Measurements from ENCODE around the gene DDHD1. TPM values are rescaled to one million over a fixed set of nuclear protein-coding genes. Genes with fewer than 3 reads are reported as not detected.
"Not testable (repeated sequence)": the region's sequence is repeated elsewhere in the genome, so short reads cannot be mapped to it uniquely, and the experiment has no call there.

The DDHD1 gene
- total RNA-seq, 1 donor from 2014 or later, result 17.9 TPM

DNA sequence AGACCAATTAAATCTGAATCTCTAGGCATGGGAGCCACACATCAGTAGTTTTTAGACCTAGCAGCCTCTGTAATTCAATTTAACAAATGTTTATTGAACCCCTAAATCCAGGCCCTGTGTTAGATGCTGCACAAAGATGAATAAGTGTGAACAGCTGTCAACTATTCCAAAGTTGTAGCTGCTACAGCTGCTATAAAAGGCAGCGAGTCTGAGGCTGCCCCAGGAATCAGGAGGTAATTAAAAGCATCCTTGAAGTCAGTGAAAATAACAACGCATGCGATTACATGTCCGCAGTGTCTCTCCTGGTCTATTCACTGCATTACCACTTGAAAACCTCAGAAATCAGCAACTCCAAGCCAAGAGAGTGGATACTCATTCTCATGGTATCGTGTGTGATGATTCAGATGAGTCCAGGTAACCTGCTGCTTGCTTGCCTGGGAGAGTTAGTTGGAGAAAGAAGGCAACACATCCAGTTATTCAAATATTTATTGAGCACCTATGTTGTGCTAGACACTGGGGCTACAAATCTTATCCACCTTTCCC lies 34.9 kb upstream of the DDHD1 start:
- peaks cover 3% of the 10 kb centered on the region for H3K4me1 Mint-ChIP-seq
- DNase-seq (ENCODE audit: low read depth, low spot score), result no peak
- no peak overlapping the region for H3K4me3 Mint-ChIP-seq
- no peaks in the 10 kb centered on the region for H3K9me3 Mint-ChIP-seq
- H3K27ac Mint-ChIP-seq (ENCODE audit: unreplicated experiment), result no peak overlapping the region
- TF ChIP-seq, protein P1, sequence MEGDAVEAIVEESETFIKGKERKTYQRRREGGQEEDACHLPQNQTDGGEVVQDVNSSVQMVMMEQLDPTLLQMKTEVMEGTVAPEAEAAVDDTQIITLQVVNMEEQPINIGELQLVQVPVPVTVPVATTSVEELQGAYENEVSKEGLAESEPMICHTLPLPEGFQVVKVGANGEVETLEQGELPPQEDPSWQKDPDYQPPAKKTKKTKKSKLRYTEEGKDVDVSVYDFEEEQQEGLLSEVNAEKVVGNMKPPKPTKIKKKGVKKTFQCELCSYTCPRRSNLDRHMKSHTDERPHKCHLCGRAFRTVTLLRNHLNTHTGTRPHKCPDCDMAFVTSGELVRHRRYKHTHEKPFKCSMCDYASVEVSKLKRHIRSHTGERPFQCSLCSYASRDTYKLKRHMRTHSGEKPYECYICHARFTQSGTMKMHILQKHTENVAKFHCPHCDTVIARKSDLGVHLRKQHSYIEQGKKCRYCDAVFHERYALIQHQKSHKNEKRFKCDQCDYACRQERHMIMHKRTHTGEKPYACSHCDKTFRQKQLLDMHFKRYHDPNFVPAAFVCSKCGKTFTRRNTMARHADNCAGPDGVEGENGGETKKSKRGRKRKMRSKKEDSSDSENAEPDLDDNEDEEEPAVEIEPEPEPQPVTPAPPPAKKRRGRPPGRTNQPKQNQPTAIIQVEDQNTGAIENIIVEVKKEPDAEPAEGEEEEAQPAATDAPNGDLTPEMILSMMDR (conservative IDR thresholded peaks at IDR 0.05), result no peak
- H3K27me3 Mint-ChIP-seq (ENCODE audit: low read depth), result no peaks in the 10 kb centered on the region
- no peaks in the 10 kb centered on the region for H3K36me3 Mint-ChIP-seq (ENCODE audit: low read depth)

DNA sequence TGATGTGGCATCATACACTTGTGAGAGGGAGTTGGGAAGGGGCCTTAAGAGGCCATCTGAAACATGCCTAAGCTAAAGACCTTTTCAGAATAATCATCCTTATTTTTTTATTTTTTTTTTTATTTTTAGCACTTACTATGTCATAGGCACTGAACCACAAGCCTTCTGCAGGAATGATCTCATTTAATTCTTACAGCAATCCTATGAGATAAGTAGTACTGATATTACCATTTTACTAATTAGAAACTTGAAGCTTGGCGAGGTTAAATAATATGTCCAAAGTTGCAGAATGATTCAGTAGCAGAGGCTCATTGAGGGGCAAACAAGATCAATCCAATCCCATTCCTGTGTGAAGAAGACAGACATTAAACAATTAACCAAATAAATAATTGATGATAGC lies 33.4 kb upstream of the DDHD1 start:
- Mint-ChIP-seq H3K4me3 (no peak overlapping the region), H3K9me3 (no peaks in the 10 kb centered on the region), H3K36me3 (ENCODE audit: low read depth) (no peaks in the 10 kb centered on the region), H3K27ac (ENCODE audit: unreplicated experiment) (no peak overlapping the region), H3K27me3 (ENCODE audit: low read depth) (no peaks in the 10 kb centered on the region), H3K4me1 (peaks cover 3% of the 10 kb centered on the region)
- TF ChIP-seq, protein P1 (conservative IDR thresholded peaks at IDR 0.05), result no peak
- no peak for DNase-seq (ENCODE audit: low read depth, low spot score)

DNA sequence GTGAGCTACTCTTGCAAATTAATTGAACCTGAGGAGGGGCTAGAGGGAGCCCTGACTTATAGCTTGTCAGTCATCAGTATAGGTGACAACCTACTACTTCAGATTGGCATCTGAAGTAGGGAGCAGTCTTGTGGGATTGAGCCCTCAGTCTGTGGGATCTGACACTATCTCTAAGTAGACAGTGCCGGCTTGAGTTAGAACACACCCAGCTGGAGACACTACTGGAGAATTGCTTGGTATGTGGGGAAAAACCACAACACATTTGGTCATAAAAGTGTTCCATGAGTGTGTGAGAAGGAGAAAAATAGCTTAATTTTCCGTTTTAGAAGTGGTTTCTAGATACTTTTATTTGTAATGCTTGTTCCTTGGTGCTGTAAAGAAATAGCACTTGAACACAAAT lies 30.5 kb upstream of the DDHD1 start:
- H3K4me3 Mint-ChIP-seq, result no peak overlapping the region
- no peaks in the 10 kb centered on the region for H3K36me3 Mint-ChIP-seq (ENCODE audit: low read depth)
- no peak for DNase-seq (ENCODE audit: low read depth, low spot score)
- peaks cover 9% of the 10 kb centered on the region for H3K27me3 Mint-ChIP-seq (ENCODE audit: low read depth)
- H3K27ac Mint-ChIP-seq (ENCODE audit: unreplicated experiment), result no peak overlapping the region
- H3K9me3 Mint-ChIP-seq, result no peaks in the 10 kb centered on the region
- TF ChIP-seq, protein P1 (conservative IDR thresholded peaks at IDR 0.05), result no peak
- peaks cover 13% of the 10 kb centered on the region for H3K4me1 Mint-ChIP-seq

DNA sequence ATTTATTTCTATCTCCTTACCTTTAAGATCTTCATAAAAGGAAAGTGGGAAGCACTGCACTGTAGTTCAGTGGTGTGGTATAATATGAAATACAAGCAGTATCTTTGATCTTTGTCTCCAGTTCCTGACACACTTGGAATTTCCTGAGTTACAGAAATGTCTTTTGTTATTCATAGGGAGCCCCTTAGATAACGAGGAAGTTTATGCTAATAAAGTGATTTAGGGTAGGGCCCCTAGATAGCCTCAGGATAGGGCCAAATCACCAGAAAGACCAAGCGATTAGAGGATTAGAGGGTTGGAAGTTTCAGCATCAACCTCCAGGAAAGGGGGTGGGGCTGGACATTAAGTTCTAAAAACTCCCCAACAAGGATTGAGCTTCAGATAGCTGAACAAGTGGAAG lies 29.9 kb upstream of the DDHD1 start:
- Mint-ChIP-seq H3K4me1 (peaks cover 13% of the 10 kb centered on the region), H3K27me3 (ENCODE audit: low read depth) (peaks cover 9% of the 10 kb centered on the region), H3K4me3 (no peak overlapping the region), H3K9me3 (no peaks in the 10 kb centered on the region), H3K36me3 (ENCODE audit: low read depth) (no peaks in the 10 kb centered on the region), H3K27ac (ENCODE audit: unreplicated experiment) (no peak overlapping the region)
- DNase-seq (ENCODE audit: low read depth, low spot score), result no peak
- TF ChIP-seq, protein P1 (conservative IDR thresholded peaks at IDR 0.05), result no peak

DNA sequence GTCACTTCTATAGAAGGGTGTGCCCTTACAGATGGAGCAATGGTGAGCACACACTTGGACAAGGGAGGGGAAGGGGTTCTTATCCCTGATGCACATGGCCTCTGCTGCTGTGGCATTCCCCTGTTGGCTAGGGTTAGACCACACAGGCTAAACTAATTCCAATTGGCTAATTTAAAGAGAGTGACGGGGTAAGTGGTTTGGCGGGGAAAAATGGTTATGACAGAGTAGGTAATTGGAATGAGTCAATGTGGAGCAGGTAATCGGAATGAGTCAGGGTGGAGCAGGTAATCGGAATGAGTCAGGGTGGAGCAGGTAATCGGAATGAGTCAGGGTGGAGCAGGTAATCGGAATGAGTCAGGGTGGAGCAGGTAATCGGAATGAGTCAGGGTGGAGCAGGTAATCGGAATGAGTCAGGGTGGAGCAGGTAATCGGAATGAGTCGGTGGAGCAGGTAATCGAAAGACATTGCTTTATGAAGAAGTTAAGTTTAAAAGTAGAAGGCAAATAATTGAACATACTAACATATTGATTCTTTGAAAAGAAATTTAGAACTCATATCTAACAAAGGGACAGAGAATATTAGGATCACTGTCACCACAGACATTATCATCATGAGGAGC lies 28.4 kb upstream of the DDHD1 start:
- not testable (repeated sequence) for H3K27ac Mint-ChIP-seq (ENCODE audit: unreplicated experiment); DNase-seq (ENCODE audit: low read depth, low spot score); H3K36me3 Mint-ChIP-seq (ENCODE audit: low read depth); H3K4me3 Mint-ChIP-seq; H3K27me3 Mint-ChIP-seq (ENCODE audit: low read depth); H3K9me3 Mint-ChIP-seq
- peaks cover 13% of the 10 kb centered on the region for H3K4me1 Mint-ChIP-seq

Measured in neural crest cell (in vitro differentiated cells).